ENCODE results near the gene GPRASP3. TPM values are rescaled to one million over a fixed set of nuclear protein-coding genes. Genes with fewer than 3 reads are reported as not detected.
A peak's percentile ranks its signal among the peaks of the same experiment; 100 is the strongest.

The GPRASP3 gene
- total and polyA plus RNA-seq, 4 donors = 0.47 to 3.5 (median 1.9) TPM

DNA sequence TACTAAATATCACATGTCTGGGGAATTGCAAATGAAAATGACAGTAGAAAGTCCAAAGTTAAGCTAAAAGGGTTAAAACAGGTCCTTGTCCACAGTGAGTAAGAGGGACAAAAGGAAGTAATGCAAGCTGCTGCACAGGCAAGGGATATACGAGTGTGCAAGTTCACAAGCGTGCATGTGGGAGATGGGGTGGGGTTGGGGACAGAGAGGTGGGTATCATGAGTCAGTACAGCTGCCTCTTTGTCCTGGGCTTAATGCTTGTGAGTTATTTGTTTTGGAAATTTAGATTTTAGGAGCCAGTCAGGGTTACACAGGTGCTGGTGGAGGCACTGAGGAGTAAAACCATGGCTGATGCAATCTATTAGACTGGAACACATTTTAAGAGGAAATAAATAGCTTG lies 11.6 kb upstream of the GPRASP3 start:
- no peak overlapping the region for H3K27ac ChIP-seq (ENCODE audit: low read depth in 1 of 2, low read length in 2 of 2)
- no peak overlapping the region for H3K9ac ChIP-seq (ENCODE audit: low read depth in 1 of 2, low read length in 2 of 2)
- WGBS = 78% methylated on average over 2 of the region's 2 CpGs
- H3K27me3 ChIP-seq (ENCODE audit: control insufficient read depth in 4 of 4, insufficient read depth in 4 of 4, low read length in 3 of 4) = no peaks in the 10 kb centered on the region
- no peak for DNase-seq (ENCODE audit: low spot score)
- TF ChIP-seq, protein P1, sequence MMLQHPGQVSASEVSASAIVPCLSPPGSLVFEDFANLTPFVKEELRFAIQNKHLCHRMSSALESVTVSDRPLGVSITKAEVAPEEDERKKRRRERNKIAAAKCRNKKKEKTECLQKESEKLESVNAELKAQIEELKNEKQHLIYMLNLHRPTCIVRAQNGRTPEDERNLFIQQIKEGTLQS (IDR thresholded peaks at IDR 0.05) = no peak
- TF ChIP-seq GABPA (IDR thresholded peaks at IDR 0.05 in 1 of 2, conservative IDR thresholded peaks at IDR 0.05 in 1 of 2) = no peak
- no peak for TF ChIP-seq YY1 (IDR thresholded peaks at IDR 0.05)
- TF ChIP-seq, protein P2, sequence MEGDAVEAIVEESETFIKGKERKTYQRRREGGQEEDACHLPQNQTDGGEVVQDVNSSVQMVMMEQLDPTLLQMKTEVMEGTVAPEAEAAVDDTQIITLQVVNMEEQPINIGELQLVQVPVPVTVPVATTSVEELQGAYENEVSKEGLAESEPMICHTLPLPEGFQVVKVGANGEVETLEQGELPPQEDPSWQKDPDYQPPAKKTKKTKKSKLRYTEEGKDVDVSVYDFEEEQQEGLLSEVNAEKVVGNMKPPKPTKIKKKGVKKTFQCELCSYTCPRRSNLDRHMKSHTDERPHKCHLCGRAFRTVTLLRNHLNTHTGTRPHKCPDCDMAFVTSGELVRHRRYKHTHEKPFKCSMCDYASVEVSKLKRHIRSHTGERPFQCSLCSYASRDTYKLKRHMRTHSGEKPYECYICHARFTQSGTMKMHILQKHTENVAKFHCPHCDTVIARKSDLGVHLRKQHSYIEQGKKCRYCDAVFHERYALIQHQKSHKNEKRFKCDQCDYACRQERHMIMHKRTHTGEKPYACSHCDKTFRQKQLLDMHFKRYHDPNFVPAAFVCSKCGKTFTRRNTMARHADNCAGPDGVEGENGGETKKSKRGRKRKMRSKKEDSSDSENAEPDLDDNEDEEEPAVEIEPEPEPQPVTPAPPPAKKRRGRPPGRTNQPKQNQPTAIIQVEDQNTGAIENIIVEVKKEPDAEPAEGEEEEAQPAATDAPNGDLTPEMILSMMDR (IDR thresholded peaks at IDR 0.05; ENCODE audit: low read depth, low read length, missing input control) = no peak
- TF ChIP-seq RAD21 (IDR thresholded peaks at IDR 0.05) = no peak
- TF ChIP-seq, protein P3, sequence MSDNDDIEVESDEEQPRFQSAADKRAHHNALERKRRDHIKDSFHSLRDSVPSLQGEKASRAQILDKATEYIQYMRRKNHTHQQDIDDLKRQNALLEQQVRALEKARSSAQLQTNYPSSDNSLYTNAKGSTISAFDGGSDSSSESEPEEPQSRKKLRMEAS (IDR thresholded peaks at IDR 0.05) = no peak
- peaks cover 0 to 4% (median under 1%) of the 10 kb centered on the region in 4 donors for H3K4me1 ChIP-seq (ENCODE audit: control insufficient read depth in 4 of 4, insufficient read depth in 4 of 4, low read length in 3 of 4)
- no peak overlapping the region for H3K4me3 ChIP-seq (ENCODE audit: low read depth in 1 of 3, low read length in 3 of 3)
- no peaks in the 10 kb centered on the region for H3K9me3 ChIP-seq (ENCODE audit: control insufficient read depth in 4 of 4, low read length in 3 of 4)
- H3K36me3 ChIP-seq (ENCODE audit: control insufficient read depth in 4 of 4, insufficient read depth in 3 of 4, low read depth in 1 of 4, low read length in 3 of 4) = no peaks in the 10 kb centered on the region

DNA sequence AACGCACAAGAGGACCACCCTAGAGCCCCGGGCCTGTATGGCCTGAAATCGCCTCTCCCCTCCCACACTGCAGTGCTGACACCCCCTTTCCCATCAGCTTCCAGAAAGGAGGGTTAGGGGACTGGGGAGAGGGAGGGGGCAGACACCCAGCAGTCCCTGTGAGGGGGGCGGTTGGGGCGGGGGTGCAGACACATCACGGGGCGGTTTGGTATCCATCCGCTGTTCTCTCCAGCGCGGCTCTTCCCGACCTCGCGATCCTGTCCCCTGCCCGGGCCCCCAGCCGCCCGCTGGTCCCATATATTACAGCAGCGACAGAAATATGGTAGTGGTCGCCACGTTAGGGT lies 8.7 kb upstream of the GPRASP3 start:
- no peak for DNase-seq (ENCODE audit: low spot score)
- Histone ChIP-seq H3K9me3 (ENCODE audit: control insufficient read depth in 4 of 4, low read length in 3 of 4) (no peaks in the 10 kb centered on the region), H3K4me3 (ENCODE audit: low read depth in 1 of 3, low read length in 3 of 3) (peak overlapping the region in 2 of 3 donors; percentile 74 to 81), H3K27me3 (ENCODE audit: control insufficient read depth in 4 of 4, insufficient read depth in 4 of 4, low read length in 3 of 4) (no peaks in the 10 kb centered on the region), H3K4me1 (ENCODE audit: control insufficient read depth in 4 of 4, insufficient read depth in 4 of 4, low read length in 3 of 4) (peaks cover 0 to 4% (median under 1%) of the 10 kb centered on the region in 4 donors), H3K27ac (ENCODE audit: low read depth in 1 of 2, low read length in 2 of 2) (no peak overlapping the region), H3K9ac (ENCODE audit: low read depth in 1 of 2, low read length in 2 of 2) (no peak overlapping the region), H3K36me3 (ENCODE audit: control insufficient read depth in 4 of 4, insufficient read depth in 3 of 4, low read depth in 1 of 4, low read length in 3 of 4) (no peaks in the 10 kb centered on the region)
- 9% methylated on average over 19 of the region's 19 CpGs for WGBS
- TF ChIP-seq HNF4G (IDR thresholded peaks at IDR 0.05) = no peak
- TF ChIP-seq FOXA2 (IDR thresholded peaks at IDR 0.05) = no peak
- TF ChIP-seq TAF1 (conservative IDR thresholded peaks at IDR 0.05) = no peak
- no peak for TF ChIP-seq FOXA1 (IDR thresholded peaks at IDR 0.05)
- no peak for TF ChIP-seq EGR1 (IDR thresholded peaks at IDR 0.05; ENCODE audit: low read depth in 2 of 2)
- TF ChIP-seq, protein P1 (IDR thresholded peaks at IDR 0.05) = no peak
- TF ChIP-seq, protein P3 (IDR thresholded peaks at IDR 0.05) = no peak
- TF ChIP-seq YY1 (IDR thresholded peaks at IDR 0.05) = no peak
- no peak for TF ChIP-seq HNF4A (conservative IDR thresholded peaks at IDR 0.05)
- no peak for TF ChIP-seq NR2F2 (IDR thresholded peaks at IDR 0.05)
- TF ChIP-seq RAD21 (IDR thresholded peaks at IDR 0.05) = no peak

DNA sequence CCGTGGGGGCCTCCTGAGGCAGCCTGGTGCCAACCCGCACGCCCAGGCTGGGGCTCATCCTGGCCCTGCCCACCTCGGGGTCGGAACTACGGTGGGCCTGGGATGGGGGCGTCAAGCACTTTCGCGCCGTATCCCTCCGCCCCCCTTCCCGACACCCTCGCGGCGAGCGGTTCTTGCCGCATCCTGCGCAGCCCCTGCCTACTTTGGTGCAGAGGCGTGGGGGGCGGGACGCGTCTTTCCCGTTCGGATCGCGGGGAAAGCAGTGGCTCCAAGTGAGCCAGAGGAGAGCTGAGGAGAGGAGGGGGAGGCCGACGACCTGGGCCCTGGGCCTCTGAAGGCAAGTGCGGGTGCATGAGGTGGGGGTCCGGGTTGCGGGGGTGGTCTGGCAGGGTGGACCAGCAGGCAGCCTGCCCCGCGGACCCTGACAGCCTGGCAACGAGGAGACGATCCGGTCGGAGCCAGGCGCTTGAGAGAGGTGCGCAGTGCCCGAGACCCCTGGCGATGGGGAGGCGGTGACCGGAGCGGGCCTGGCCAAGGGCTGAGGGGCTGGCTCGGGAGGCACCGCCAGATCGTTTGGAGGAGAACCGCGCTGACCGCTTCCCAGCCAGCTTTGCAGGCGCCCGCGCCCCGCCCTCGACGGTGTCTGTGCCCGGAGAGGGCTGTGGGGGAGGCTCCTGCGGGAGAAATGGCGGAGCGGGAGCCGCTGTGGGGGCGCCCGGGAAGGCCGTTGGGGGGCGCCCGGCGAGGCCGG lies 8.2 kb upstream of the GPRASP3 start, which contains the start of gene GPRASP2:
GPRASP2 (plus strand) TSS at position 233 of the 751 bp plus-strand sequence. CDS start 2,422 bp downstream, outside the sequence.
- under 1% methylated on average over 68 of the region's 68 CpGs for WGBS
- DNase-seq (ENCODE audit: low spot score) = peak; percentile 41
- TF ChIP-seq, protein P4, sequence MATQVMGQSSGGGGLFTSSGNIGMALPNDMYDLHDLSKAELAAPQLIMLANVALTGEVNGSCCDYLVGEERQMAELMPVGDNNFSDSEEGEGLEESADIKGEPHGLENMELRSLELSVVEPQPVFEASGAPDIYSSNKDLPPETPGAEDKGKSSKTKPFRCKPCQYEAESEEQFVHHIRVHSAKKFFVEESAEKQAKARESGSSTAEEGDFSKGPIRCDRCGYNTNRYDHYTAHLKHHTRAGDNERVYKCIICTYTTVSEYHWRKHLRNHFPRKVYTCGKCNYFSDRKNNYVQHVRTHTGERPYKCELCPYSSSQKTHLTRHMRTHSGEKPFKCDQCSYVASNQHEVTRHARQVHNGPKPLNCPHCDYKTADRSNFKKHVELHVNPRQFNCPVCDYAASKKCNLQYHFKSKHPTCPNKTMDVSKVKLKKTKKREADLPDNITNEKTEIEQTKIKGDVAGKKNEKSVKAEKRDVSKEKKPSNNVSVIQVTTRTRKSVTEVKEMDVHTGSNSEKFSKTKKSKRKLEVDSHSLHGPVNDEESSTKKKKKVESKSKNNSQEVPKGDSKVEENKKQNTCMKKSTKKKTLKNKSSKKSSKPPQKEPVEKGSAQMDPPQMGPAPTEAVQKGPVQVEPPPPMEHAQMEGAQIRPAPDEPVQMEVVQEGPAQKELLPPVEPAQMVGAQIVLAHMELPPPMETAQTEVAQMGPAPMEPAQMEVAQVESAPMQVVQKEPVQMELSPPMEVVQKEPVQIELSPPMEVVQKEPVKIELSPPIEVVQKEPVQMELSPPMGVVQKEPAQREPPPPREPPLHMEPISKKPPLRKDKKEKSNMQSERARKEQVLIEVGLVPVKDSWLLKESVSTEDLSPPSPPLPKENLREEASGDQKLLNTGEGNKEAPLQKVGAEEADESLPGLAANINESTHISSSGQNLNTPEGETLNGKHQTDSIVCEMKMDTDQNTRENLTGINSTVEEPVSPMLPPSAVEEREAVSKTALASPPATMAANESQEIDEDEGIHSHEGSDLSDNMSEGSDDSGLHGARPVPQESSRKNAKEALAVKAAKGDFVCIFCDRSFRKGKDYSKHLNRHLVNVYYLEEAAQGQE (IDR thresholded peaks at IDR 0.05) = no peak
- TF ChIP-seq EGR1 (IDR thresholded peaks at IDR 0.05; ENCODE audit: low read depth in 2 of 2) (no peak), RXRA (IDR thresholded peaks at IDR 0.05) (no peak), GABPA (IDR thresholded peaks at IDR 0.05 in 1 of 2, conservative IDR thresholded peaks at IDR 0.05 in 1 of 2) (no peak), HNF4A (conservative IDR thresholded peaks at IDR 0.05) (no peak), HNF4G (IDR thresholded peaks at IDR 0.05) (no peak), RAD21 (IDR thresholded peaks at IDR 0.05) (no peak), FOXA1 (IDR thresholded peaks at IDR 0.05) (no peak), NR2F2 (IDR thresholded peaks at IDR 0.05) (no peak)
- TF ChIP-seq, protein P1 (IDR thresholded peaks at IDR 0.05) = no peak
- TF ChIP-seq, protein P3 (IDR thresholded peaks at IDR 0.05) = no peak

More for the DNA sequence above, 8.2 kb upstream of the GPRASP3 start, which contains the start of gene GPRASP2:
- Histone ChIP-seq H3K4me3 (ENCODE audit: low read depth in 1 of 3, low read length in 3 of 3) (peak within 1 kb of the TSS; percentile 74 to 81 (median 74)), H3K27ac (ENCODE audit: low read depth in 1 of 2, low read length in 2 of 2) (peak within 1 kb of the TSS; percentile 82 to 94), H3K4me1 (ENCODE audit: control insufficient read depth in 4 of 4, insufficient read depth in 4 of 4, low read length in 3 of 4) (peaks cover 0 to 4% (median under 1%) of the 10 kb centered on the region in 4 donors), H3K27me3 (ENCODE audit: control insufficient read depth in 4 of 4, insufficient read depth in 4 of 4, low read length in 3 of 4) (no peaks in the 10 kb centered on the region), H3K9me3 (ENCODE audit: control insufficient read depth in 4 of 4, low read length in 3 of 4) (no peaks in the 10 kb centered on the region), H3K9ac (ENCODE audit: low read depth in 1 of 2, low read length in 2 of 2) (peak within 1 kb of the TSS; percentile 66 to 83), H3K36me3 (ENCODE audit: control insufficient read depth in 4 of 4, insufficient read depth in 3 of 4, low read depth in 1 of 4, low read length in 3 of 4) (no peaks in the 10 kb centered on the region)

Measured in liver (tissue), 9 donors.